SJCRH30 (cell line): ENCODE measurements around the gene SLC26A9. TPM values are rescaled to one million over a fixed set of nuclear protein-coding genes. Genes with fewer than 3 reads are reported as not detected.
"Not testable (repeated sequence)": the region's sequence is repeated elsewhere in the genome, so short reads cannot be mapped to it uniquely, and the experiment has no call there.

Source experiments
- DNase-seq, 2 experiments: peaks; one replicate each; pipeline ENCODE4 v3.0.0-alpha.2; 2015 to 2020
- H3K27ac ChIP-seq: fragments of 250-450 bp; sonication (Bioruptor Pico); 2 replicates; pipeline ENCODE4 v1.5.1; 2020; ENCODE audit warnings: mild to moderate bottlenecking, moderate library complexity
- H3K27me3 ChIP-seq: fragments of 250-450 bp; sonication (Bioruptor Pico); 2 replicates; pipeline ENCODE4 v1.5.1; 2020; ENCODE audit warnings: mild to moderate bottlenecking, moderate library complexity
- H3K36me3 ChIP-seq: fragments of 250-450 bp; sonication (Bioruptor Pico); 2 replicates; pipeline ENCODE4 v1.5.1; 2020; ENCODE audit warnings: mild to moderate bottlenecking, moderate library complexity
- H3K4me1 ChIP-seq: fragments of 250-450 bp; sonication (Bioruptor Pico); 2 replicates; pipeline ENCODE4 v1.5.1; 2020; ENCODE audit warnings: mild to moderate bottlenecking, moderate library complexity
- H3K4me3 ChIP-seq: fragments of 250-450 bp; sonication (Bioruptor Pico); 2 replicates; pipeline ENCODE4 v1.5.1; 2020; ENCODE audit warnings: mild to moderate bottlenecking, moderate library complexity
- H3K9me3 ChIP-seq: fragments of 250-450 bp; sonication (Bioruptor Pico); replicated peaks from 2 replicates; pipeline ENCODE4 v1.5.1; 2020; ENCODE audit warnings: mild to moderate bottlenecking, moderate library complexity
- total RNA-seq: library from RNA; depleted of rRNA; stranded (reverse); fragments of >200 nt; shearing (Covaris generic); gene quantifications from 2 replicates; pipeline ENCODE4 v1.2.3, GENCODE V29; 2014

Gene SLC26A9
- total RNA-seq, 1 experiment from 2014 or later: 0.30 TPM

DNA sequence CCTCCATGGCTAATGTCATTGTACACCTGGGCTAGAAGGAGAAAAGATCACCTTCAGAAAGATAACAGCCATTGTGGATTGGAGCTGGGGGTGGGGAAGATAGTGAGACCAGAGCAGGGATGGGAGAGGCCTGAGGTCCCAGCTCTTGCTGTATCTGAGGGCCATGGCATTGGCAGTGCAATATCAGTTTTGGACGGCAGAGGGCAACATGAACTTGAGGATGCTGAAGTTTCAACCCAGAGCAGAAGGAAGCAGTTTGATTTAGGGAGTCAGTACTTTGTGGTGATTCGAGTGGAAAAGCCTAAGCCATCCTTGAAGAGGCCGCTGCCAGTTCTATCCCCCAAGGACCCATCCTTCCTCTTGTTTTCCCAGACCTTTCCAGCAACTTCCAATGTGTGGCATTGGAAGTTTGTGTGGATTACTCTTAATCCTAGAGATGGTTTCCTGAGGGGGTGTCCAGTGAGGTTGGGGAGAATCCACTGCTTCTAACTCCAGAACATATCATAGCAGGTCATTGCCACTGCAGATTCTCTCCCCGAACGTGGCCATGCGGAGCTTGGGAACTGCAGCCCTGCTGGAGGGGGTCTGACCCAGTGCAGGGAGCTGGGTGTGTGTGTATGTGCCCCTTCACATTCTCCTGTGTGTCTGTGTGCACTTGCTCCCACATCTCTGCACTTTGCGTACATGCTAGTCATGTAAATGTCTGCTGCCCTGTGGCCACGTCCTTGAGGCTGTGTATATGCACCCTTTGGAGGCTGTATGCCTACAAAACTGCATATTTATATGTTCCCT lies 24.1 kb downstream of the SLC26A9 start:
- no peaks in the 10 kb centered on the region for H3K27me3 ChIP-seq
- DNase-seq: peak; percentile 77 to 92
- no peaks in the 10 kb centered on the region for H3K36me3 ChIP-seq
- peaks cover 8% of the 10 kb centered on the region; the same call in 1 of the 2 replicates for H3K4me1 ChIP-seq
- no peaks in the 10 kb centered on the region for H3K9me3 ChIP-seq
- no peak overlapping the region for H3K4me3 ChIP-seq
- H3K27ac ChIP-seq: no peak overlapping the region

DNA sequence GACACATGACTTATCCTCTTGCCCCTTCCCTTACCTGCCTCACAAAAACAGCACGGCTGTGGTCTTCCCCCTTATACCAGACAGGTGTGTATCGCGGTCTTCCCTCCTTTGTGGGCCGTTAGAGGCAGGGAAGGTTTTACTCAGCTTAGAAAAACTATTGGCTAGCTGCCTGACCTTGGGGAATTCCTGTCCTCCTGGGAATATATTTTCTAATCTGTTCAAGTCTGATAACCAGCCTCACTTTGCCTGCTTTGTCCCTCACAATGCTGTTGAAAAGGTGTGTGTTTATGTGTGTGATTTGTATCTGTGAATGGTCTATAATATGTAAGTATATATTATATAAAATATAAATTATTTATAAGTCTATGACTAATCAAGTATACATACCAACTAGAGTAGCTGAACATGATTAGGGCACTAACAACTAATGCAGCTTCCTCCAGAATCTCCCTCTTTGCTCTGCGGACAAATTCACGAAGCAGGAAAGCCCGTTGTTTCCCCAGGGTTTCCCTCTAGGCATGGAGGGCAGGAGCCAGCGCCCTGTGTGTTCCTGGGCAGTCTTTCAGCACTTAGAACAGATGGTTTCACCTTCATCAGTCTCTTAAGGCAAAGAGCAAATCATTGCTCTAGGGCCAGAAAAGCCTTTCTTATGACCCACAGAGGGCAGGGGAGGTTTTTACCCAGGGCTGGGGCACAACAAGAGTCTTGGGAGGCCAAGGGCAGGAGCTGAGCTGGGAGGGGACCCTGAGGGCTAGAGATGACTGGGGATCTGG lies 25.6 kb downstream of the SLC26A9 start:
- Histone ChIP-seq H3K27me3 (no peaks in the 10 kb centered on the region), H3K27ac (no peak overlapping the region), H3K9me3 (no peaks in the 10 kb centered on the region), H3K4me1 (peaks cover 8% of the 10 kb centered on the region; the same call in 1 of the 2 replicates), H3K36me3 (no peaks in the 10 kb centered on the region), H3K4me3 (no peak overlapping the region)
- no peak for DNase-seq

DNA sequence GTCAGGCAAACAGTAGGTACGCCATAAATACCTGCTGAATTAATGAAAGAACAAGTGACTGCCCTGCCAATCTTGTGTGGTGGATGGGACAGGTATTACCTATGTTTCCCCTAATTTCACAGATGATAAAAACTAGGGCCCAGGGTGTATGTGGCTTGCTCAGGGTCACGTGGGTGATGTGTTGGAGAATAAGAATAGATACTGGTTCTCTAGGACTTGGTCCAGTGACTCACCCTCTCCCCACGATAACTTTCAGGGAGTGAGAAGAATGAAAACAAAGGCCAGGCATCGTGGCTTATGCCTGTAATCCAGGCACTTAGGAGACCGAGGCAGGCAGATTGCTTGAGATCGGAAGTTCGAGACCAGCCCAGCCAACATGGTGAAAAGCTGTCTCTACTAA lies 26.7 kb downstream of the SLC26A9 start:
- DNase-seq: no peak
- Histone ChIP-seq H3K4me1 (peaks cover 8% of the 10 kb centered on the region; the same call in 1 of the 2 replicates), H3K36me3 (no peaks in the 10 kb centered on the region), H3K4me3 (no peak overlapping the region), H3K27ac (no peak overlapping the region), H3K27me3 (no peaks in the 10 kb centered on the region), H3K9me3 (no peaks in the 10 kb centered on the region)

DNA sequence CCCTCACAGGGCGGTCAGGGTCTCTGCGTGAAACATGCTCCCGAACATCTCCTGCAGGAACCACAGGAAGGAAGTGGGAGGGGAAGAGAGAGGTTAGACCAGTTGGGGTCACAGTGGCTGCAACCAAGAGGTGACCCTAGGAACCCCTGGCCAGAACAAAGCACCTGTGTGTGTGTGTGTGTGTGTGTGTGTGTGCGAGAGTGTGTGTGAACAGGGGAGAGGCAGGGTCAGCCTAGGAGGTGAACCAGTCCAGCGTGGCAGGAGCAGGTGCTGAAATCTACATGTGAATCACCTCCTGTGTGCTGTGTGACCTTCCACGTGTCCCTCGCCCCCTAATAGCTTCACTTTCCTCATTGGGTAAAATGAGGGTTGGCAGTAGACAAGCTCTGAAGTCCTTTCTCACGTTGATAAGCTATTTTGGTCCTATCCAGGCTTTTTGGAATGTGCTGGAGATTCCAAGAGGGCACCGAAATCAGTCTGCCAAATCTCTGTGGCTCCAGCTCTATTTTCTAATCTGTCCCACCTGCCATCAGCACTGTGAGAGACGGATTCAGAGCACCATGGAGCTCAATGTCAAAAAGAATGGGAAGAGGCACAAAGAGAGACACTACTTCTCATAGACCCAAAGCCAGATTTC lies 27.8 kb downstream of the SLC26A9 start:
- H3K4me3 ChIP-seq: no peak overlapping the region
- H3K36me3 ChIP-seq: no peaks in the 10 kb centered on the region
- DNase-seq: no peak
- no peaks in the 10 kb centered on the region for H3K27me3 ChIP-seq
- no peaks in the 10 kb centered on the region for H3K9me3 ChIP-seq
- H3K27ac ChIP-seq: no peak overlapping the region
- peaks cover 8% of the 10 kb centered on the region; the same call in 1 of the 2 replicates for H3K4me1 ChIP-seq

DNA sequence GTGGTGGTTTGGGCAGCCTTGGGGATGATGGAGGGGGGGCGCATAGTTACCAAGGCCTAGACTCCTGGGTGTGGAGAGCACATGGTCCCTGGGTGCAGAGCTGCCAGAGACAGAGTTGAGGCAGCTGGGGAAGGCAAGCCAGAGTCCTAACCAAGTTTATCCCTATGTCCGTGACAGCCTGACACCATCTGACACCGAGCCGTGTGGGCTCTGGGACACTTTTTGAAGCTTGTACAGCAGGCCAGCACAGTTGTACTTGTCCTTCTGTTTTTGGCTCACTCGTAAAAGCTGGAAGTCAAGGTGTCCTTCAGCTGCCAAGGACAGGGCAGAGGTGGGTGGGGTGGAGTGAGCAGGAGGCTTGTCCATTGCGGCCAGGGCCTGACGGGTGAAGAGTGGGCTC lies 28.5 kb downstream of the SLC26A9 start:
- Histone ChIP-seq H3K9me3 (no peaks in the 10 kb centered on the region), H3K4me3 (no peak overlapping the region), H3K27ac (no peak overlapping the region), H3K27me3 (no peaks in the 10 kb centered on the region), H3K4me1 (peaks cover 2% of the 10 kb centered on the region; the same call in 1 of the 2 replicates), H3K36me3 (no peaks in the 10 kb centered on the region)
- no peak for DNase-seq

DNA sequence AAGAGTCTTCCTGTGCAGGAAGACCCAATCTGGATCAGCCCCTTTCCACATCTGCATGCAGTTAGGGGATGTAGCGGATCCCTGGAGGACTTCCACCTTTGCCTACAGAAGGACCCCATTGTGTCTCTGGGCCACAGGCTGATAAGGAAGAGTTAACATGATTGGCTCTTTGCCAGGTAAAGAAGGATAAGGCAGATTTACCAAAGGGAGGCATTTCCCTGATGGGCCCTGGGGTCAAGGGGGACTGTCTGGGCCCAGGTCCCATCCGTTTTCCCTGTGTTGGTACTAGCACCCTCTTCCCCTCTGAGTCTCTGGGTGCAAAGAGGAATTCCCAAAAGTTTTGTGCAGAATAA lies 29.1 kb downstream of the SLC26A9 start:
- Histone ChIP-seq H3K27me3 (no peaks in the 10 kb centered on the region), H3K4me3 (no peak overlapping the region), H3K36me3 (no peaks in the 10 kb centered on the region), H3K9me3 (no peaks in the 10 kb centered on the region), H3K4me1 (no peaks in the 10 kb centered on the region; the same call in 1 of the 2 replicates), H3K27ac (no peak overlapping the region)
- no peak for DNase-seq

DNA sequence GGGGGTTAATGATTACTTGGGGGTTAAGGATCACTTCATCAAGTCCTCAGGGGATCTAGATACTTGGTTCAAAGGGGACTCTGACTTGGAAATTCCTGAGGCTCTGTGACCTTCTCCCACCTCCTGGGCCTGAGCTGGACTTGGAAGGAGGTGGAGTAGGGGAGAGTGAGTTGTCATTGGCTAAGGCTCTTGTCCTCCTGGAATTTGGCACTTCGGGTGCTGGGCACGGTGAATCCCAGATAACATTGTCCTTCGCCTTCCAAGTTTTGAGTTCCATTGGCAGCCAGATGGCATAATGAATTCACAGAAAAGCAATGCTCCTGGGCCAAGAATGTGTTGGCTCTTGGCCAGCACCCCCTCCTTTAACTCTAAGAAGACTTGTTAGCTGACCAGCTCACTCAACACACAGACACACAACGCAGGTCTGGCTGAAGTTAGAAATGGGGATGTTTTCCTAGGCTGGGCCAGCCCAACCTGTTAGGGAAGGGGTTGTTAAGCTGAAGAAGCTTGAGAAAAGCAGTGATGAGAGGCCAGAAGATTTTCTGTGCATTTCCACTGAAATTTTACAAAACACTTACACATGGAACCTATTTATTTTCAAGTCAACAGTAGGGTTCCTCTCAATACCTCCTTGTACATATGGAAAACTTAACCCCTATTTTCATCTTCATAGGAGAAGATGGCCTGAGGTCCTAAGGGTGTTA lies 29.7 kb downstream of the SLC26A9 start:
- no peak overlapping the region for H3K4me3 ChIP-seq
- H3K27ac ChIP-seq: no peak overlapping the region
- no peaks in the 10 kb centered on the region for H3K27me3 ChIP-seq
- no peaks in the 10 kb centered on the region; the same call in 1 of the 2 replicates for H3K4me1 ChIP-seq
- H3K36me3 ChIP-seq: no peaks in the 10 kb centered on the region
- DNase-seq: no peak
- H3K9me3 ChIP-seq: no peaks in the 10 kb centered on the region

DNA sequence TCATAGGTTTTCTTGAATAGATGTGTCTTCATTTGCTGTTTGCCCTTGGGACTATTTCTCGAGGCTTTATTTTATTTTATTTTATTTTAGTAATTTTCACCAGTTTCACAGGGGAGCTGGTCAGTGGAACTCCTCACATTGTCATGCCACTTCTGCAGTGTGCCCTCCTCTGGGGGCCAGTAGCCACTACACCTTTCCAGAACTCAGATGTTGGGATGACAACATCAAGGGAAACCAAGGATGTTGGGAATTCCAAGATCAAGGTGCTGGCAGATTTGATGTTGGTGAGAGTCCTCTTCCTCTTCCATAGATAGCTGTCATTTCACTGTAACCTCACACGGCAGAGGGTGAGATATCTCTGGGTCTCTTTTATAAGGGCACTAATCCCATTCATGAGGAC lies 35.5 kb downstream of the SLC26A9 start:
- Histone ChIP-seq H3K4me1 (no peaks in the 10 kb centered on the region), H3K36me3 (no peaks in the 10 kb centered on the region), H3K27me3 (no peaks in the 10 kb centered on the region), H3K9me3 (peaks cover 6% of the 10 kb centered on the region), H3K27ac (no peak overlapping the region), H3K4me3 (no peak overlapping the region)
- DNase-seq: peak in 1 of 2 experiments; percentile 58

DNA sequence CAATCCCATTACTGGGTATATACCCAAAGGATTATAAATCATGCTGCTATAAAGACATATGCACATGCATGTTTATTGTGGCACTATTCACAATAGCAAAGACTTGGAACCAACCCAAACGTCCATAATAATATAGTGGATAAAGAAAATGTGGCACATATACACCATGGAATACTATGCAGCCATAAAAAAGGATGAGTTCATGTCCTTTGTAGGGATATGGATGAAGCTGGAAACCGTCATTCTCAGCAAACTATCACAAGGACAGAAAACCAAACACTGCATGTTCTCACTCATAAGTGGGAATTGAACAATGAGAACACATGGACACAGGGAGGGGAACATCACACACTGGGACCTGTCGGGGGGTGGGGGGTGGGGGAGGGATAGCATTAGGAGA lies 38.2 kb downstream of the SLC26A9 start:
- H3K4me3 ChIP-seq, H3K27me3 ChIP-seq, H3K27ac ChIP-seq, H3K9me3 ChIP-seq, H3K4me1 ChIP-seq, DNase-seq, H3K36me3 ChIP-seq: not testable (repeated sequence)

DNA sequence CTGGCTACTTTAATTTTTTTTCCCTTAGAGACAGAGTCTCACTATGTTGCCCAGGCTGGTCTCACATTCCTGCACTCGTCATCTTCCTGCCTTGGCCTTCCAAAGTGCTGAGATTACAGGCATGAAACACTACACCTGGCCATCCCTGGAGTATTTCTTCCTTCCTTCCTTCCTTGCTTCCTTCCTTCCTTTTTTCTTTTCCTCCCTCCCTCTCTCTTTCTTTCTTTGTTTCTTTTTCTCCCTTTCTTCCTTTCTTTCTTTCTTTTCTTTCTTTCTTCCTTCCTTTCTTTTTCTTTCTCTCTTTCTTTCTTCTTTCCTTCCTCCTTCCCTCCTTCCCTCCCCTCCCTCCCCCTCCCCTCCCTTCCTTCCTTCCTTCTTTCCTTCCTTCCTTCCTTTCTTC lies 46.9 kb downstream of the SLC26A9 start:
- no peak overlapping the region for H3K4me3 ChIP-seq
- DNase-seq: no peak
- no peaks in the 10 kb centered on the region for H3K4me1 ChIP-seq
- H3K36me3 ChIP-seq: peaks cover 6% of the 10 kb centered on the region
- H3K9me3 ChIP-seq: peaks cover 17% of the 10 kb centered on the region
- H3K27ac ChIP-seq: no peak overlapping the region
- H3K27me3 ChIP-seq: no peaks in the 10 kb centered on the region

DNA sequence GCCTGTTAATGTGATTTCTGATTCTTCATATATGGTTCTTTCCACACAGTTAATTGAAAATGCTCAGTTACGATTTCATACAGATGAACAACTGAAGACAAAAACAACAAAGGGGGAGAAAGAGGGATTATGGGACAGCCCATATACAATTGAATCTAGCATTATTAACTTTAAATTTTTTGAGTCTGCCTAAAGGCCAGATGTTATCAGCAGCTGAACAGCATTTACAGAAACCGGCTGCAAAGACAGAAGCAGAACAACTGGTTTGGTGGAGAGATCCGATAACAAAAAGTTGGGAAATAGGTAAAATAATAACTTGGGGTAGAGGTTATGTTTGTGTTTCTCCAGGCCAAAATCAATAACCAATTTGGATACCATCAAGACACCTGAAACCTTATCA lies 49.1 kb downstream of the SLC26A9 start:
- H3K27me3 ChIP-seq, H3K4me3 ChIP-seq, H3K36me3 ChIP-seq, DNase-seq, H3K27ac ChIP-seq: not testable (repeated sequence)
- H3K4me1 ChIP-seq: peaks cover 13% of the 10 kb centered on the region
- peaks cover 24% of the 10 kb centered on the region for H3K9me3 ChIP-seq

DNA sequence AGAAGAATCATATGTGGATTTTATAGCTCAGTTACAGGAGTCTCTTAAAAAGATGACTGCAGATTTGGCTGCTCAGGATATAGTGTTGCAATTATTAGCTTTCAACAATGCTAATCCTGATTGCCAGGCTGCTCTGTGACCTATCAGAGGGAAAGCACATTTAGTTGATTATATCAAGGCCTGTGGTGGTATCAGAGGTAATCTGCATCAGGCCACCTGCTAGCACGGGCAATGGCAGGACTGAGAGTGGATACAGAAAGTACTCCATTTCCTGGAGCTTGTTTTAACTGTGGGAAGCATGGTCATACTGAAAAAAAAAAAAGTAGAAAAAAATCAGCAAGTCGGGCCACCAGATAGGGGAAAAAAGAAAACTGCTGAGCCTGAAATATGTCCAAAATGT lies 51.1 kb downstream of the SLC26A9 start:
- not testable (repeated sequence) for H3K4me3 ChIP-seq, H3K27me3 ChIP-seq, H3K36me3 ChIP-seq, DNase-seq, H3K27ac ChIP-seq
- H3K4me1 ChIP-seq: peaks cover 15% of the 10 kb centered on the region
- H3K9me3 ChIP-seq: peaks cover 22% of the 10 kb centered on the region

DNA sequence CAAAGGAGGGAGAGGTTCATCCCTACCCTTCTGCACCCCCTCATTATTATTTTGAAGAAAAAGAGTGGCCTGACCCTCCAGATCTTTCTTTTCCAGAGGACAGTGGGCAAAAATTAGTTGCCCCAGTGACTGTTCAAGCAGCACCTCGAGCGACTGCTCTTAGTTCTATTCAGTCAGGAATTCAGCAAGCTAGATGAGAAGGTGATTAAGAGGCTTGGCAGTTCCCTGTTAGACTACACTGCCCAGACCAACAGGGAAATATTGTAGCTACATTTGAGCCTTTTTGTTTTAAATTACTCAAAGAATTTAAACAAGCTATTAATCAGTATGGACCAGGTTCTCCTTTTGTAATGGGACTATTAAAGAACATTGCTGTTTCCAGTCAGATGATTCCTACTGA lies 51.8 kb downstream of the SLC26A9 start:
- not testable (repeated sequence) for DNase-seq, H3K27me3 ChIP-seq, H3K36me3 ChIP-seq, H3K27ac ChIP-seq, H3K4me3 ChIP-seq
- H3K4me1 ChIP-seq: peaks cover 15% of the 10 kb centered on the region
- peaks cover 18% of the 10 kb centered on the region for H3K9me3 ChIP-seq

DNA sequence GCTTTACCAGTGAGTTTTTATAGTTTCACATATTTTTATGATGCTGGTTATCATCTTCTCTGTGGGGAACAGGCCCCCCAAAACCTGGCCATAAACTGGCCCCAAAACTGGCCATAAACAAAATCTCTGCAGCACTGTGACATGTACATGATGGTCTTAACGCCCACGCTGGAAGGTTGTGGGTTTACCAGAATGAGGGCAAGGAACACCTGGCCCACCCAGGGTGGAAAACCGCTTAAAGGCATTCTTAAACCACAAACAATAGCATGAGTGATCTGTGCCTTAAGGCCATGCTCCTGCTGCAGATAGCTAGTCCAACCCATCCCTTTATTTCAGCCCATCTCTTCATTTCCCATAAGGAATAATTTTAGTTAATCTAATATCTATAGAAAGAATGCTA lies 52.6 kb downstream of the SLC26A9 start:
- not testable (repeated sequence) for H3K4me3 ChIP-seq, H3K27me3 ChIP-seq, H3K36me3 ChIP-seq
- peaks cover 18% of the 10 kb centered on the region for H3K9me3 ChIP-seq
- DNase-seq: peak in 1 of 2 experiments; percentile 55
- peaks cover 15% of the 10 kb centered on the region for H3K4me1 ChIP-seq
- H3K27ac ChIP-seq: peak overlapping the region; percentile 61
